GM08714 (cell line): ENCODE measurements around the gene P3H4.

ENCODE experiments used
- H3K4me3 ChIP-seq: fragments of 200-500 bp; sonication (Bioruptor generic); 2 replicates; pipeline ENCODE4 v1.5.1; 2014; ENCODE audit warnings: mild to moderate bottlenecking, low read length, inconsistent platforms
- ZNF274 ChIP-seq: IDR thresholded peaks from 2 replicates; pipeline ENCODE4 v1.6.1; 2012; ENCODE audit warnings: mild to moderate bottlenecking, low read depth, low read length

The P3H4 gene

GRCh38 chr17:41773190-41773588, 38.6 kb downstream of the P3H4 start:
- no peak for TF ChIP-seq ZNF274
- H3K4me3 ChIP-seq, result no peak overlapping the region

- H3K4me3 ChIP-seq, result no peak overlapping the region
- no peak for TF ChIP-seq ZNF274
Measured at GRCh38 chr17:41772586-41773189, 39.1 kb downstream of the P3H4 start.

- H3K4me3 ChIP-seq, result no peak overlapping the region
Measured at GRCh38 chr17:41772218-41772585, 39.5 kb downstream of the P3H4 start.

GRCh38 chr17:41771389-41772206, 40.2 kb downstream of the P3H4 start:
- H3K4me3 ChIP-seq, result no peak overlapping the region
- no peak for TF ChIP-seq ZNF274

More at GRCh38 chr17:41772218-41772585, 39.5 kb downstream of the P3H4 start:
- TF ChIP-seq ZNF274, result no peak

GRCh38 chr17:41769985-41770384, 41.8 kb downstream of the P3H4 start:
- TF ChIP-seq ZNF274, result no peak
- H3K4me3 ChIP-seq, result no peak overlapping the region

GRCh38 chr17:41769346-41769862, 42.3 kb downstream of the P3H4 start:
- no peak overlapping the region for H3K4me3 ChIP-seq
- TF ChIP-seq ZNF274, result no peak

- no peak for TF ChIP-seq ZNF274
- no peak overlapping the region for H3K4me3 ChIP-seq
Measured at GRCh38 chr17:41768682-41769288, 43.0 kb downstream of the P3H4 start.

- TF ChIP-seq ZNF274, result no peak
- H3K4me3 ChIP-seq, result no peak overlapping the region
Measured at GRCh38 chr17:41767324-41768042, 44.3 kb downstream of the P3H4 start.

- H3K4me3 ChIP-seq, result no peak overlapping the region
- no peak for TF ChIP-seq ZNF274
Measured at GRCh38 chr17:41766135-41766534, 45.6 kb downstream of the P3H4 start.

- no peak for TF ChIP-seq ZNF274
- H3K4me3 ChIP-seq, result no peak overlapping the region
Measured at GRCh38 chr17:41763327-41763726, 48.4 kb downstream of the P3H4 start.

- no peak for TF ChIP-seq ZNF274
- H3K4me3 ChIP-seq, result no peak overlapping the region
Measured at GRCh38 chr17:41762841-41763240, 48.9 kb downstream of the P3H4 start.

- no peak overlapping the region for H3K4me3 ChIP-seq
- TF ChIP-seq ZNF274, result no peak
Measured at GRCh38 chr17:41762391-41762790, 49.4 kb downstream of the P3H4 start.

- no peak overlapping the region for H3K4me3 ChIP-seq
- TF ChIP-seq ZNF274, result no peak
Measured at GRCh38 chr17:41760878-41761277, 50.9 kb downstream of the P3H4 start.

- no peak for TF ChIP-seq ZNF274
Measured at GRCh38 chr17:41758601-41759000, 53.1 kb downstream of the P3H4 start.

More at GRCh38 chr17:41758601-41759000, 53.1 kb downstream of the P3H4 start:
- no peak overlapping the region for H3K4me3 ChIP-seq
